Caki2 (cell line): ENCODE results near the gene CLDN11. TPM values are rescaled to one million over a fixed set of nuclear protein-coding genes. Genes with fewer than 3 reads are reported as not detected.

Experiments
- total RNA-seq: library from RNA; depleted of rRNA; stranded (reverse); fragments of >200 nt; shearing (Covaris generic); gene quantifications from 2 replicates; pipeline ENCODE4 v1.2.3, GENCODE V29; 2014; ENCODE audit warnings: low replicate concordance; rRNA removed

The CLDN11 gene
- total RNA-seq, 1 experiment from 2014 or later, result 21.1 TPM

Other genes starting within 250 kb of the CLDN11 start
- 11.1 and 24.5 TPM in 2 replicates for gene PHC3, start 237.1 kb upstream of the CLDN11 start, total RNA-seq
- gene PRKCI, start 196.4 kb upstream of the CLDN11 start, total RNA-seq, result 67.7 and 72.9 TPM in 2 replicates
- gene SKIL, start 61.2 kb upstream of the CLDN11 start, total RNA-seq, result 33.2 and 55.8 TPM in 2 replicates
- gene SLC7A14, start 167.2 kb downstream of the CLDN11 start, total RNA-seq, result not detected in 2 replicates